GM12801 (cell line): ENCODE results near the gene ABCA2.

ENCODE experiments used
- TF ChIP-seq, protein P1 (sequence below): IDR thresholded peaks from one replicate; pipeline ENCODE4 v1.5.1; 2011; ENCODE audit warnings: control low read depth; ENCODE audit not compliant: insufficient read length; ENCODE audit errors: extremely low read depth

The ABCA2 gene

DNA sequence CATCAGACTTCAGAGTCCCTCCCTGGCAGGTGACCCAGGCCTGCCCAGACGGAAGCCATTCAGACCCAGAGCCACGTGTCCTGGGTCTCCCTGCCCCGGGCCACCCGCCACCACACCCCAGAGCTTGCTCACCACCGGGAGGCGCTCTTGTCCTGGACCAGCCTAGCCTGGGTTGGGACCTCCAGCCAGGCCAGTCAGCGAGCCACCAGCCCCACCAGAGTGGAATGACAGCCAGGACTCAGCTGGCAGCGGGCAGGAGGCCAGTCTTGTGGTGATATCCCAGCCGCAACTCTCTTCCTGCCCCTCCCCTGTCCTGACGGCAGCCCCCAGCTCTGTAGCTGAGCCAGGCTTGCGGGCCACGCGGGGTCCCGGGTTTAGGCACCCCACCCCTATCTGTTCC is 52.4 kb downstream of the ABCA2 start:
- TF ChIP-seq, protein P1, sequence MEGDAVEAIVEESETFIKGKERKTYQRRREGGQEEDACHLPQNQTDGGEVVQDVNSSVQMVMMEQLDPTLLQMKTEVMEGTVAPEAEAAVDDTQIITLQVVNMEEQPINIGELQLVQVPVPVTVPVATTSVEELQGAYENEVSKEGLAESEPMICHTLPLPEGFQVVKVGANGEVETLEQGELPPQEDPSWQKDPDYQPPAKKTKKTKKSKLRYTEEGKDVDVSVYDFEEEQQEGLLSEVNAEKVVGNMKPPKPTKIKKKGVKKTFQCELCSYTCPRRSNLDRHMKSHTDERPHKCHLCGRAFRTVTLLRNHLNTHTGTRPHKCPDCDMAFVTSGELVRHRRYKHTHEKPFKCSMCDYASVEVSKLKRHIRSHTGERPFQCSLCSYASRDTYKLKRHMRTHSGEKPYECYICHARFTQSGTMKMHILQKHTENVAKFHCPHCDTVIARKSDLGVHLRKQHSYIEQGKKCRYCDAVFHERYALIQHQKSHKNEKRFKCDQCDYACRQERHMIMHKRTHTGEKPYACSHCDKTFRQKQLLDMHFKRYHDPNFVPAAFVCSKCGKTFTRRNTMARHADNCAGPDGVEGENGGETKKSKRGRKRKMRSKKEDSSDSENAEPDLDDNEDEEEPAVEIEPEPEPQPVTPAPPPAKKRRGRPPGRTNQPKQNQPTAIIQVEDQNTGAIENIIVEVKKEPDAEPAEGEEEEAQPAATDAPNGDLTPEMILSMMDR = no peak

DNA sequence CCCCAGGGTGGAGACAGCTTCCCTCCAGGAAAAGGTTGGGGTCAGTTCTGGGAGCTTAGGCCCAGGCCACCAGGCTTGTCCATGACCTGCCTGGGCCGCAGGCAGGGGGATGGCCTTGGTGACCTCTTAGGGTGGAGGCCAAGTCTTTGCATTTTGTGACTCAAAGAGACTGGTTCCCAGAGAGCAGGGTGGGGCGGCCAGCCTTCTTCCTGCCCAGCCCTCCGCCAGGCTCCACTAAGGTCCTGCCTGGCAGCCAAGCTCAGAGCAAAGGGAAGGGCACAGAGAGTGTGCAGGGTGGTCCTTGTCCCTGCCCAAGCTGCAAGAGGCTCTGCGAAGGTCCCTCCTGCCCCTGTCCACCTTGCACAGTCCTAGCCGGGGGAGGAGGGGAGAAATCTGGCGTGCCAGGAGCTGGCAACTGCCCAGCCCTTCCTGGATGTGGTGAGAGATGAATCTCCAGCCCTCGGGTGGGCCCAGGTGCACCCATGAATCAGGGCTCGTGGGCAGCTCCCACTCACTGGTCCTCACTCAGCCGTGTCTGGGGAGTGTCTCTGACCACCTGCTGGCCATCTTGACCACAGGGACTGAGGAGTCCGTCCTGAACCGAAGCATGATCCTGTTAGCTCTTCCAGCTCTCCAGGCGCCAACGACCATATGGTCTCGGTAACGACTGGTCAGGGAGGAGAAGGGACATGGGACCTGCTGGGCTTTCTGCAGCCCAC is 53.1 kb downstream of the ABCA2 start:
- TF ChIP-seq, protein P1 = no peak

DNA sequence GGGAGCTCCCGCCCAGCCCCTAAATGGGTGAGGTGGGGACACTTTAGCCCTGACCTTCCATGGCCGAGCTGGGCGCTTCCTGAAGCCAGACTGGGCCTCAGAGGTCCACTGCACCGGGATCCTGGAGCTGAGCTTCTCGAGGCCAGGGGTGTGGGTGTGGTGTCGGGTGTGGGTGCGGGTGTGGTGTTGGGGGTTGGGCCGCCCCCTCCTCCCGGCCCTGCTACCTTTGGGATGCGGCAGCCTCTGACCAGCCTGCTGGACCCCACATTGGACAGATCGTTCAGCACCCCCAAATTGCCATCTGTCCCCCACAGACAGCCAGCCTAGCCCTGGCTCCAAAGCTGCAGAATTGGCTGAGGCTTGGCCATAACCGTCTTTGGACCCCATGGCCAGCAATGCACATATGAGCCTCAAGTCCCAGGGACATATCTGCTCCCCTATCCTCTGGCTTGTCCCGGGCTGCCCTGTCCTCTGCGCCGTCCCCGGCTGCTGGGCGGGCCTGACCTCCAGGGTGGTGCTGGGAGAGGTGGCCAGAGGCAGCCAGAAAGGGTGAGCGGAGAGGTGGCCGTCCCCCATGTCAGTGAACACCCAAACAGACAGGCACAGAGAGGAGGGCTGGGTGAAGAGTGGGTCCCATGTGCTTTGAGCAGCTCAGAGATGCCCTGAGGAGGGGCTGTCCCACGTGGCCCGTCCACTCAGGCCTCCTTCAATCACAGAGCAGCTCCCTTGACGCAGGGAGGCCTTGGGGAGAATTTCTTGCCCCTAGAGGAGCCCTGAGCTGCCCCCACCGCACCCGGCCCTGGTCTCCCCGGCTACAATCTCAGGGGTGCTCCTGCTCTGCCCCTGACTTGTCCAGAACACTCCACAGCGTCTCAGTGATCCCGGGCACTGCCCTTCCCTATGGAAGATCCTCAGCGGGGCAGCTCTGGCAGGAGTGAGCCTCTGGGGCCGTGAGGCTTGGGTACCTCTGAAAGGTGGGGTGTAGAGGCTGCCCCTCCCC is 54.1 kb downstream of the ABCA2 start:
- TF ChIP-seq, protein P1 = no peak

DNA sequence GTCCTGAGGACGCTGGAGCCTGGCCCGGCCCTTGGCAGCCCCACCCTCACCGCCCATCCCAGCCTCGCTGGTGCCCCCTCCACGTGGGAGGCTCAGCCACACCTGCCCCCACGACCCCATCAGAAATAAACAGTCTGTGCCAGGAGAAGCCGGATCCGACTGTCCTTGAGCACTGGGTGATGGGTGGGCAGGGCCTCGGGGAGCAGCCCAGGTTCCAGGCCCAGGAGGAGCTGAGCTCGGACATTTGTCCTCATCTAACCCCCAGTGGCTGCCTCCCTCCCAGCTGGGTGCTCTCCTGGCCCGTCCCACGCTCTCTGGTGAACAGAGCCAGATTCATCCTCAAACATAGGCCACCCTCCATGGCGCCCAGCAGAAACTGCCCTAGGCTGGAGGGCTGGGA is 55.3 kb downstream of the ABCA2 start:
- TF ChIP-seq, protein P1 = no peak

DNA sequence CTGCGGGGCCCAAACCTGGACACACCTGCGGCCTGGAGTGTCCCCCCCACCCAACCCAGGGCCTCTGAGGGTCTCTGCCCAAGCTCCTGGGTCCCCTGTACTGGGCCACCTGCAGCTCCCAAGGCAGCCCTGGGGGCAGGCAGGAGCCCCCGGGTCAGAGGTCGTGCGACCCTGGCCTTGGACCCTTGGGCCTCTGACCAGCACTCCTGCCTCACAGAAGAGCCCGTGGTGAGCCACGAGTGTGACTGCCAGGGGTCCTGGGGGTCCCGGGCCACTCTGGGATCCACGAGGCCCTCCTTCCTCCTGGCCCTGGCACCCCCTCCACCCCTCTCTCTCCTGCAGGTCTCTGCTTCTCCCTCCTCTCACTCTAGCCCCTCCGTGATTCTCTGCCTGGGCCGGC is 55.7 kb downstream of the ABCA2 start:
- TF ChIP-seq, protein P1 = no peak

DNA sequence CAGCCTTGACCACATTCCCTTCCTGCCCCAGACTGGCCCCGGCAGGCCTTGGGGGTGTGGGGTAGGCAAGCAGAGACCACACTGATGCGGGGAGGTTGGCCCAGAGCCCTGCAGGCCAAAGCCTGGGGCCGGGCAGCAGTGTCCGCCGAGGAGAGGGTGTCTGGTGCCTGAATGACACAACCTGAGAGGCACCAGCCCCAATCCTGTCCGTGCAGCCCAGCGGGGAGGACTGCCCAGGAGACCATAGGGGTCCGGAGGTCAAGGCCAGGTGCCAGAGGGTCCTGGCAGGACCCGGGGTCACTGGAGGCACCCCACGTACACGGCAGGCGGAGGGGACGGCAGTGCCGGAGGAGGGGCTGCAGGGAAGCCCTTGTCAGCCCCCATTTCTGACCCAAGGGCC is 56.3 kb downstream of the ABCA2 start:
- TF ChIP-seq, protein P1 = no peak

DNA sequence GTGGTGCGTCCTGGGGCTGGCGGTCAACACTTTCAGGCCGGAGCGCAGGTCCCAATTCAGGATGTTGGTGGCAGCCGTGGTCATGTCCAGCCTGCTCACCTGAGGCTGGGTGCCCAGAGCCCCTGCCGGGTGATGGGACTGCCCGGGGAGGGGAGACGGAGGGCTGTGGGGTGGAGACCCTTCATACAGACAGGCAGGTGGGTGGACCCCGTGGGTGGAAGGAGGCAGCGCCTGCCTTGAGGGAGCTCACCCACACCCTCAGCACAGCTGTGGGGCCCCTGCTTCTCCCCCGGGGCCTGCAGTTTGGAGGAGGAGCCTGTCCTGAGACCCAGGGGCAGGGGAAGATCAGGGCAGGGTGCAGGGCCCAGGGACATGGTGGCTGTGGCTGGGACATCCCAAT is 57.7 kb downstream of the ABCA2 start:
- TF ChIP-seq, protein P1 = no peak
